Measurements from ENCODE around the gene GBA2.

DNA sequence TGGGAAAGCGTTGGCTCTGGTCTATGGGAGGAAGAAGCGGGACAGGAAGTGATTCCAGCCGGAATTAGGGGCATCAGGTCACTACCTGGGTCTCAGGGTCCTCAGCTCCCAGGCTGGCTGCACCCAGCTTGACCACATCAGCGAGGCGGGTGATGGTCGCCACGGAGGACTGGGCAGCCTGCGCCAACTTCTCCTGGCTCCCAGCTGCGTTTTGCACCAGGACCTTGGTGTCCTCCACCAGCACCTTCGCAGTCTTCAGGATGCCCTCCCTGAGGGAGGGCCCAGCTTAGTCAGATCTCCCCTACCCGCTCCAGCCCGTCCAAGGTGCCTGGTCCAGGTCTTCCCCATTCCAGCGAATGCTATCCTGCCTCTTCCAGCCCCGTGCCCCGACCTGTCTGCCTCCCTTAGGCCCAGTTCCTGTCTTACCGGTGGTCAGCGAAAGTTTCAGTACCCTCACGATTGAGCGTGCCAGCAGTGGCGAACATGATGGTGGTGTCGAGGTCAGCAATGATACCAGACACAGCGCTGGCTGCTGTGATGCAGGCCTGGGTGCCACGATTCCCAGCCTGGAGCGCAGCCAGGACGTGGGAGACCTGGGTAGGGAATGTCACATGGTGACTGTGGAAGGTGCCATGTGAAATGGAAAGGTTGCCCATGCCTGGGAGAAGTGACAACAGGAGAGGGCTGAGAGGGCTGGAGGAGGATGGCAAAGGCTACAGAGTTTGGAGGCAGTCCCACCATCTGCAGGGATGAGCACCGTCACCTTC is 44.9 kb downstream of the GBA2 start:
- TF ChIP-seq MYC (IDR thresholded peaks at IDR 0.05; ENCODE audit: low read depth, low read length) = no peak
- TF ChIP-seq, protein P1, sequence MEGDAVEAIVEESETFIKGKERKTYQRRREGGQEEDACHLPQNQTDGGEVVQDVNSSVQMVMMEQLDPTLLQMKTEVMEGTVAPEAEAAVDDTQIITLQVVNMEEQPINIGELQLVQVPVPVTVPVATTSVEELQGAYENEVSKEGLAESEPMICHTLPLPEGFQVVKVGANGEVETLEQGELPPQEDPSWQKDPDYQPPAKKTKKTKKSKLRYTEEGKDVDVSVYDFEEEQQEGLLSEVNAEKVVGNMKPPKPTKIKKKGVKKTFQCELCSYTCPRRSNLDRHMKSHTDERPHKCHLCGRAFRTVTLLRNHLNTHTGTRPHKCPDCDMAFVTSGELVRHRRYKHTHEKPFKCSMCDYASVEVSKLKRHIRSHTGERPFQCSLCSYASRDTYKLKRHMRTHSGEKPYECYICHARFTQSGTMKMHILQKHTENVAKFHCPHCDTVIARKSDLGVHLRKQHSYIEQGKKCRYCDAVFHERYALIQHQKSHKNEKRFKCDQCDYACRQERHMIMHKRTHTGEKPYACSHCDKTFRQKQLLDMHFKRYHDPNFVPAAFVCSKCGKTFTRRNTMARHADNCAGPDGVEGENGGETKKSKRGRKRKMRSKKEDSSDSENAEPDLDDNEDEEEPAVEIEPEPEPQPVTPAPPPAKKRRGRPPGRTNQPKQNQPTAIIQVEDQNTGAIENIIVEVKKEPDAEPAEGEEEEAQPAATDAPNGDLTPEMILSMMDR (IDR thresholded peaks at IDR 0.05; ENCODE audit: extremely low read depth in 1 of 2, insufficient read depth in 1 of 2, low read depth in 1 of 2, low read length in 2 of 2) = no peak
- TF ChIP-seq EZH2 (IDR thresholded peaks at IDR 0.05; ENCODE audit: borderline replicate concordance, low read depth, low read length, severe bottlenecking) = no peak
- TF ChIP-seq POLR2A (IDR thresholded peaks at IDR 0.05; ENCODE audit: low read depth, low read length) = no peak
- TF ChIP-seq POLR2AphosphoS5 (IDR thresholded peaks at IDR 0.05; ENCODE audit: insufficient read depth, low read depth, low read length) = no peak
- no peak for TF ChIP-seq JUN (IDR thresholded peaks at IDR 0.05; ENCODE audit: borderline replicate concordance, insufficient read depth, insufficient read length, low read depth)
- TF ChIP-seq, protein P2, sequence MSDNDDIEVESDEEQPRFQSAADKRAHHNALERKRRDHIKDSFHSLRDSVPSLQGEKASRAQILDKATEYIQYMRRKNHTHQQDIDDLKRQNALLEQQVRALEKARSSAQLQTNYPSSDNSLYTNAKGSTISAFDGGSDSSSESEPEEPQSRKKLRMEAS (IDR thresholded peaks at IDR 0.05; ENCODE audit: insufficient read depth, insufficient read length) = no peak
- TF ChIP-seq GATA2 (IDR thresholded peaks at IDR 0.05; ENCODE audit: insufficient read depth, insufficient read length, low read depth, low read length) = no peak
- no peak for TF ChIP-seq FOS (IDR thresholded peaks at IDR 0.05; ENCODE audit: borderline replicate concordance, insufficient read depth, low read length)
